ENCODE measurements around the gene RPS16.

RPS16 gene

GRCh38 chr19:39405958-39406655, 29.6 kb downstream of the RPS16 start:
- DNase-seq, result peak; percentile 91

GRCh38 chr19:39405261-39405957, 30.3 kb downstream of the RPS16 start:
- DNase-seq, result no peak

GRCh38 chr19:39403331-39404312, 32.1 kb downstream of the RPS16 start:
- peak; percentile 96 to 97 for DNase-seq

- peak; percentile 89 to 90 for DNase-seq
Observed at GRCh38 chr19:39402346-39403300, 33.1 kb downstream of the RPS16 start.

GRCh38 chr19:39401549-39402345, 34.0 kb downstream of the RPS16 start:
- peak; percentile 86 to 88 for DNase-seq

GRCh38 chr19:39401070-39401548, 34.6 kb downstream of the RPS16 start:
- no peak for DNase-seq

GRCh38 chr19:39400061-39400460, 35.7 kb downstream of the RPS16 start:
- DNase-seq, result no peak

GRCh38 chr19:39399668-39400050, 36.1 kb downstream of the RPS16 start:
- no peak for DNase-seq

GRCh38 chr19:39398297-39398864, 37.4 kb downstream of the RPS16 start:
- peak; percentile 77 to 78 for DNase-seq

GRCh38 chr19:39397360-39398296, 38.1 kb downstream of the RPS16 start:
- peak; percentile 96 for DNase-seq

GRCh38 chr19:39390751-39391437, 44.9 kb downstream of the RPS16 start, which contains the start of the genes MED29 and PAF1:
Gene MED29 (plus strand): TSS chr19:39391378. CDS start chr19:39391423, 45 bp downstream.
Gene PAF1 (minus strand): TSS chr19:39391106. CDS start chr19:39390864, 242 bp downstream.
- DNase-seq, result peak; percentile 95 to 96

GRCh38 chr19:39390451-39390750, 45.3 kb downstream of the RPS16 start:
- DNase-seq, result no peak

- DNase-seq, result no peak
Observed at GRCh38 chr19:39389631-39390414, 45.9 kb downstream of the RPS16 start.

GRCh38 chr19:39388657-39389056, 47.1 kb downstream of the RPS16 start:
- DNase-seq, result no peak

GRCh38 chr19:39386557-39386956, 49.2 kb downstream of the RPS16 start:
- no peak for DNase-seq

- no peak for DNase-seq
Observed at GRCh38 chr19:39385629-39386411, 49.9 kb downstream of the RPS16 start.
